ENCODE measurements around the gene MAF. TPM values are rescaled to one million over a fixed set of nuclear protein-coding genes. Genes with fewer than 3 reads are reported as not detected.

The MAF gene
- total and polyA plus RNA-seq, 9 donors = 41.1 to 196 (median 75.2) TPM

- TF ChIP-seq, protein P1, sequence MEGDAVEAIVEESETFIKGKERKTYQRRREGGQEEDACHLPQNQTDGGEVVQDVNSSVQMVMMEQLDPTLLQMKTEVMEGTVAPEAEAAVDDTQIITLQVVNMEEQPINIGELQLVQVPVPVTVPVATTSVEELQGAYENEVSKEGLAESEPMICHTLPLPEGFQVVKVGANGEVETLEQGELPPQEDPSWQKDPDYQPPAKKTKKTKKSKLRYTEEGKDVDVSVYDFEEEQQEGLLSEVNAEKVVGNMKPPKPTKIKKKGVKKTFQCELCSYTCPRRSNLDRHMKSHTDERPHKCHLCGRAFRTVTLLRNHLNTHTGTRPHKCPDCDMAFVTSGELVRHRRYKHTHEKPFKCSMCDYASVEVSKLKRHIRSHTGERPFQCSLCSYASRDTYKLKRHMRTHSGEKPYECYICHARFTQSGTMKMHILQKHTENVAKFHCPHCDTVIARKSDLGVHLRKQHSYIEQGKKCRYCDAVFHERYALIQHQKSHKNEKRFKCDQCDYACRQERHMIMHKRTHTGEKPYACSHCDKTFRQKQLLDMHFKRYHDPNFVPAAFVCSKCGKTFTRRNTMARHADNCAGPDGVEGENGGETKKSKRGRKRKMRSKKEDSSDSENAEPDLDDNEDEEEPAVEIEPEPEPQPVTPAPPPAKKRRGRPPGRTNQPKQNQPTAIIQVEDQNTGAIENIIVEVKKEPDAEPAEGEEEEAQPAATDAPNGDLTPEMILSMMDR (IDR thresholded peaks at IDR 0.05) = no peak
- TF ChIP-seq EP300 (IDR thresholded peaks at IDR 0.05) = no peak
- no peak for TF ChIP-seq POLR2A (IDR thresholded peaks at IDR 0.05)
- Histone ChIP-seq H3K4me1 (ENCODE audit: insufficient read depth) (no peaks in the 10 kb centered on the region), H3K27ac (no peak overlapping the region), H3K36me3 (no peaks in the 10 kb centered on the region), H3K9me3 (no peaks in the 10 kb centered on the region), H3K4me3 (no peak overlapping the region), H3K27me3 (no peaks in the 10 kb centered on the region)
- intact Hi-C loops (cut with DNase I) = loop anchor here in 1 of 4 donors (5.0 kb wide), 1 partner anchor 307 kb away; no protein-coding TSS in a partner anchor
- 97 to 98% (median 98%) methylated on average over 6 of the region's 6 CpGs for WGBS, 3 donors
- DNase-seq = no peak
These were observed 28.5 kb upstream of the MAF start for GRCh38 chr16:79628988-79629387.

- intact Hi-C loops (cut with DNase I) = loop anchor here in 1 of 4 donors (5.0 kb wide), 1 partner anchor 306 kb away; no protein-coding TSS in a partner anchor
- no peaks in the 10 kb centered on the region for H3K4me1 ChIP-seq (ENCODE audit: insufficient read depth)
- no peaks in the 10 kb centered on the region for H3K27me3 ChIP-seq
- TF ChIP-seq, protein P1 (IDR thresholded peaks at IDR 0.05) = no peak
- TF ChIP-seq POLR2A (IDR thresholded peaks at IDR 0.05) = no peak
- TF ChIP-seq EP300 (IDR thresholded peaks at IDR 0.05) = no peak
- WGBS, 3 donors = 86 to 92% (median 89%) methylated on average over 5 of the region's 5 CpGs
- H3K27ac ChIP-seq = no peak overlapping the region
- no peak overlapping the region for H3K4me3 ChIP-seq
- H3K9me3 ChIP-seq = no peaks in the 10 kb centered on the region
- H3K36me3 ChIP-seq = no peaks in the 10 kb centered on the region
- DNase-seq = no peak
These were observed 28.0 kb upstream of the MAF start for GRCh38 chr16:79628501-79628975.

GRCh38 chr16:79627092-79627491, 26.6 kb upstream of the MAF start:
- 87 to 89% (median 88%) methylated on average over 2 of the region's 2 CpGs for WGBS, 3 donors
- intact Hi-C loops (cut with DNase I) = loop anchor here in 1 of 4 donors (5.0 kb wide), 1 partner anchor 305 kb away; no protein-coding TSS in a partner anchor
- TF ChIP-seq, protein P1 (IDR thresholded peaks at IDR 0.05) = no peak
- TF ChIP-seq EP300 (IDR thresholded peaks at IDR 0.05) = no peak
- no peak for TF ChIP-seq POLR2A (IDR thresholded peaks at IDR 0.05)

GRCh38 chr16:79625738-79626137, 25.2 kb upstream of the MAF start:
- WGBS, 3 donors = 95 to 100% (median 96%) methylated on average over 1 of the region's 1 CpG
- no peak overlapping the region for H3K4me3 ChIP-seq
- H3K27ac ChIP-seq = no peak overlapping the region
- DNase-seq = no peak
- no peaks in the 10 kb centered on the region for H3K27me3 ChIP-seq
- H3K36me3 ChIP-seq = no peaks in the 10 kb centered on the region
- intact Hi-C loops (cut with DNase I) = loop anchor here in 1 of 4 donors (5.0 kb wide), 1 partner anchor 303 kb away; no protein-coding TSS in a partner anchor
- no peak for TF ChIP-seq EP300 (IDR thresholded peaks at IDR 0.05)
- no peak for TF ChIP-seq POLR2A (IDR thresholded peaks at IDR 0.05)
- TF ChIP-seq, protein P1 (IDR thresholded peaks at IDR 0.05) = no peak
- H3K9me3 ChIP-seq = no peaks in the 10 kb centered on the region
- no peaks in the 10 kb centered on the region for H3K4me1 ChIP-seq (ENCODE audit: insufficient read depth)

More at GRCh38 chr16:79627092-79627491, 26.6 kb upstream of the MAF start:
- Histone ChIP-seq H3K4me1 (ENCODE audit: insufficient read depth) (no peaks in the 10 kb centered on the region), H3K27me3 (no peaks in the 10 kb centered on the region), H3K36me3 (no peaks in the 10 kb centered on the region), H3K4me3 (no peak overlapping the region), H3K9me3 (no peaks in the 10 kb centered on the region), H3K27ac (no peak overlapping the region)
- DNase-seq = no peak
